HG02678 (cell line): Measurements from ENCODE around the gene ZNF853.

Experiments
- ATAC-seq: cut with Tn5 transposase; IDR thresholded peaks from one replicate; pipeline ENCODE4 v1.9.1; 2021; ENCODE audit warnings: mild to moderate bottlenecking, moderate library complexity; ENCODE audit not compliant: unreplicated experiment

ZNF853 gene

DNA sequence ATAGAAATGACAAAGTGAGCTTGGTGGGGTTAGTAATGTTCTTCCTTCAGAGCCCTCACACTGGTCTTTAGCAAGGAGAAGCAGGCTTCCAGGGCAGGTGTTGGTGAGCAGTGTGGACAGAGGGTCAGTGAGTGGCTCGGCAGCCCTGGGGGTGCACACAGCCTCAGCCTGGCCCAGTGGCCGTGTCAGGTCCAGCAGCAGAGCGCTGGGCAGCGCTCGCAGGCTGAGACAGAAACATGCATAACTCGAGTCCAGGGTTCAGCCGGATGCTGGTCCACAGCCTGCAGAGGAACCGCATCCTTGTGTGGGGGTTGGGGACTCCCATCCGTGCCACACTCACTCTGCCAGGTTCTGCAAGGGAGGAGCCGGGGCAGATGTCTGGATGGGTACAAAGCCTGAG lies 11.0 kb upstream of the ZNF853 start:
- ATAC-seq, result no peak

DNA sequence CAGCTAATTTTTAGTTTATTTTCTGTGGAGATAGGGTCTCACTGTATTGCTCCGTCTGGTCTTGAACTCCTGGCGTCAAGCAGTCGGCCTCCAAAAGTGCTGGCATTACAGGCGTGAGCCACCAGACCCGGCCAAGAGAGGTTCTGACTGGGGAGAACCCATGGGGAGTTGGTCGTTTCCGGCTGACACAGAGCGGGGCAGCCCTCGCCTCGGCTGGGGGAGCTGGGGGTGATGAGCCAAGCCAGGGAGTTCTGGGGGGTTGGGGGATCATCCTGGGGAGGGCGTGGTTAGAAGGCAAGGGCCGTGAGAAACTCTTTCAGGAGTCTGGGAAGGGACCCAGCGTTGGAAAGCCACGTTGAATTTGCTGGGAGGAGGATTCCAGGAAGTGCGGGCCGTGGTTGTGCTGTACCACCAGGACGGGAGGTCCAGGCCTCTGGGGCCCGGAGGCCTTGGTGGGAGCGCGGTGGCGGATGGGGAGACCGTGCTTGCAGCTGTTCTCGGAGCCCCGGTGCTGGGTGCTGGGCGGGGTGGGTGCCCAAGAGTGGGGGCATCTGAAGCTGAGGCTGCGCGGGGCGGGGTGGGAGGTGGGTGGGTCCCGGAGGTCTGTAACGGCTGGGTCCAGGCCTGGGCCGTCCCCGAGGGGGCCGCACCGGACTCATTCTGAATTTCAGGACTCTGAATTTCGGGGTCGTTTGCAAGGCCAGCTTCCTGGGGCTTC lies 8.4 kb upstream of the ZNF853 start:
- ATAC-seq, result no peak

- no peak for ATAC-seq
Observed at GRCh38 chr7:6607651-6608051, 7.8 kb upstream of the ZNF853 start.

- no peak for ATAC-seq
Observed at GRCh38 chr7:6608081-6608480, 7.3 kb upstream of the ZNF853 start.

DNA sequence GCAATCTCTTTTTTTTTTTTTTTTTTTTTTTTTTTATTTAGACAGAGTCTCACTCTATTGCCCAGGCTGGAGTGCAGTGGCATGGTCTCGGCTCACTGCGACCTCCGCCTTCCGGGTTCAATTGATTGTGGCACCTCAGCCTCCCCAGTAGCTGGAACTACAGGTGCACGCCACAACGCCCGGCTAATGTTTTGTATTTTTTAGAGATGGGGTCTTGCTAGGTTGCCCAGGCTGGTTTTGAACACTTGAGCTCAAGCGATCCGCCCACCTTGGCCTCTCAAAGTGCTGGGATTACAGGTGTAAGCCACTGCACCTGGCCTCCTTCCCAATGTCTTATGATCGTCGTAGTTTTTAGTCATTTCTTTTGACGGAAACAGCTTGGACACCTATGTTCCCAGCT lies 6.6 kb upstream of the ZNF853 start:
- ATAC-seq, result no peak

DNA sequence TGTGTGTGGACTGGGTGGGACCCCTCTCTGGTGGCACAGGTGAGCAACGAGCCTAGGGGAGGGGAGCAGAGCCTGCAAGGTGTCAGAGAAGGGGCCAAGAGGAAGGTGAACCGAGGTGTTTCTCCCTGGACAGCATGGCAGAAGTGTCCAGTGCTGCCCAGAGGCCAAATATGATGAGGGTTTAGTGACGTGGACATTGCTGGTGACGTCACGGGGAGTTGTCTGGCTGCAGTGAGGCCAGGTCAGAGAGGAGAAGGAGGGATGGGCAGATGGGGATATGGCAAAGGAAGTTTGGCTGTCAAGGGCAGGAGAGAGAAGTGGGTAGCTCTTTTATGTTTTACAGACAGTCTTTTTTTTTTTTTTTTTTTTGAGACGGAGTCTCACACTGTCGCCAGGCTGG lies 2.6 kb upstream of the ZNF853 start:
- no peak for ATAC-seq

DNA sequence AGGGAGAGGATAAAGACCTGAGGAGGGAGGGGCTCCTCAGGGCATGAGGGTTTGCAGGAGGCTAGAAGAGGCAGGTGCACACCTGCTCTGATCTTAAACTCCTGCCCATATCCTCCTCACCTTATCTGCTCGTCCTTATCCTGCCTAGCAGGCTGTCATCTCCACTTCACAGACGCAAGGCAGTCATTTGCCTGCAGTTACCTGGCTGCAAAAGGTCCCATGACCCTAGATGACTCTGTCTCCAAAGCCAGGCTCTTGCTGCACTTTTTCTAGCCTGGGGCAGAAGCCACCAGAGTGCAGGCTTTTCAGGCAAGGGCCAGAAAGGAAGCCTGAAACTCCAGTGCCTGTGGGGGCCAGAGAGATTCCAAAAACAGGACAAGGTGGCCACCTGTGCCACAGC lies 1.7 kb upstream of the ZNF853 start:
- ATAC-seq, result no peak

DNA sequence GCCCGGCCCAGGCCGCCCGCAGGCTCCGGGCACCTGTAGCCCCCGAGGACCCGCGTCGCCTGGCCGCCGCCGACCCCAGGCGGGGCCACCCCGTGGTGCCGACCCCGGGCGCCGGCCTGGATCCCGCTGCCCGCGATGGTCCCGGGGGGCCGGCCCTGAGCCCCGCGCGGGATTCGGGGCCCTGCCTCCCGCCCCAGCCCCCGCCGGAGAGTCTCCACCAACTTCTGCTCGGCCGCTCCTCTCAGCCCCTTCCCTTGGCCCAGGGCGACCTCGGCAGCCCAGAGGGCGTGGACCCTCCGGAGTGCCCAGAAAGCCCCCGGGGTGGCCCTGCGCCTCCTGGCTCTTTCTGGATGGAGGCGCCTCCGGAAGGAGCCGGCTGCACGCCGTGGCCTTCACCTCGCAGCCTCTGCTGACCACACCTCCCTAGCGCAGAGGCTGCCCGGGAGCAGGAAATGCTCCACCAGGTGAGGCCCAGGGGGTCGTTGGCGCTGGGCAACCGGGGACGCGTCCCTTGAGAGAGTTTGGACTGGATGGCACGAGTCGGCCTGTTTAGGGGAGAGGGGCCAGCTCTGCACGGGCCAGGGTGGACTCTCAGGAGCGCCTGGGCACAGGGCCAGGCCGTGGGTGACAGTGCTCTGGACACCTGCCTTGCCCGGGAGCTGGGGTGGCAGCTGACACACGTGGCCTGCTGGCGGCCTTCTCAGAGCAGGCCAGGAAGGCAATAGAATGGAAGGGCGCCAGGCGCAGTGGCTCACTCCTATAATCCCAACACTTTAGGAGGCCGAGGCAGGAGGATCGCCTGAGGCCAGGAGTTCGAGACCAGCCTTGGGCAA lies 529 bp downstream of the ZNF853 start:
- no peak for ATAC-seq

- ATAC-seq, result no peak
Observed at GRCh38 chr7:6616854-6617643, 1.6 kb downstream of the ZNF853 start.

- no peak for ATAC-seq
Observed at GRCh38 chr7:6618621-6619020, 3.2 kb downstream of the ZNF853 start.

GRCh38 chr7:6619961-6620360 lies 4.6 kb downstream of the ZNF853 start:
- no peak for ATAC-seq

GRCh38 chr7:6621195-6622133 lies 6.1 kb downstream of the ZNF853 start:
- no peak for ATAC-seq

DNA sequence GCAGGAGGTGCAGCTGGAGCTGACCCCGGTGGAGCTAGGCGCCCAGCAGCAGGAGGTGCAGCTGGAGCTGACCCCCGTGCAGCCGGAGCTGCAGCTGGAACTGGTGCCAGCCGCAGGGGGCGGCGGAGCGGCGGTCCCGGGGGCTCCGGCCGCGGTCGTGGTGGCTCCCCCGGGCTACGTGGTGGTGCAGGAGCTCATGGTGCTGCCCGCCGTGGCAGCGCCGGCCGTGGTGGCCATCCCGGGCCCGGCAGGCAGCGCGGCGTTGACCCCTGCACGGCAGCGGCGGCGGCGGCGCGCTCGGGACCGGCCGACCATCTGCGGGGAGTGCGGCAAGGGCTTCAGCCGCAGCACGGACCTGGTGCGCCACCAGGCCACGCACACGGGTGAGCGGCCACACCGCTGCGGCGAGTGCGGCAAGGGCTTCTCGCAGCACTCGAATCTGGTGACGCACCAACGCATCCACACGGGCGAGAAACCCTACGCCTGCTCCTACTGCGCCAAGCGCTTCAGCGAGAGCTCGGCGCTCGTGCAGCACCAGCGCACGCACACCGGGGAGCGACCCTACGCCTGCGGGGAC lies 6.8 kb downstream of the ZNF853 start:
- no peak for ATAC-seq

- peak; percentile 49 for ATAC-seq
Observed at GRCh38 chr7:6623589-6624245, 8.3 kb downstream of the ZNF853 start.

DNA sequence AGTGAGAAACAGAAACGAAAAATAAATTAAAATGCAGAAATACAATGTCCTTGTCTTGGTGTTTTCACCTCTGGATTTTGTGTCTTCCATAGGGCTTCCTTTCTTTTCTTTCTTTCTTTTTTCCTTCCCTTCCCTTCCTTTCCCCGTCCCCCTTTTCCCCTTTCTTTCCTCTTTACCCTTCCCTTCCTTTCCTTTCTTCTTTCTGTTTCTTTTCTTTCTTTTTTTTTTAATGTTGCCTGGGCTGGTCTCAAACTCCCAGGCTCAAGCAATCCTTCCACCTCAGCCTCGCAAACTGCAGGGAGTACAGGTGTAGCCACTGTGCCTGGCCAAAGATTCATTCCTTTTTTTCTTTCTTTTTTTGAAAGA lies 8.8 kb downstream of the ZNF853 start:
- no peak for ATAC-seq

DNA sequence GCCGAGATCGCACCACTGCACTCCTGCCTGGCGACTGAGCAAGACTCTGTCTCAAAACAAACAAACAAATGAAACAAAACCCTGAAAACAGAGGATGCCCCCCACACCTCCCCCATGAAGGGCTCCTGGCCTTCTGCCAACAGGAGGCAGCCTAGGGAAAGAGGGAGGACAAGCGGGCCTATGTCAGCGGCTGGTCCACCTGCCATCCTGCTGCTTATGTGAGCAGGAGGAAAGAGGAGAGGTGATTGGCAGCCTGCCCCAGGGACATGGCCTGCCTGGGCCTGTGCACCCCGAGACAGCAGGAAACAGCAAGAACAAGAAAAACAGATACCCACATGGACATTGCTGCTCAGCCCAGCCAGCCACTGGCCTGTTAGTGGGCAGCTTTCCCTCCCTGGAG lies 12.6 kb downstream of the ZNF853 start:
- ATAC-seq, result no peak

DNA sequence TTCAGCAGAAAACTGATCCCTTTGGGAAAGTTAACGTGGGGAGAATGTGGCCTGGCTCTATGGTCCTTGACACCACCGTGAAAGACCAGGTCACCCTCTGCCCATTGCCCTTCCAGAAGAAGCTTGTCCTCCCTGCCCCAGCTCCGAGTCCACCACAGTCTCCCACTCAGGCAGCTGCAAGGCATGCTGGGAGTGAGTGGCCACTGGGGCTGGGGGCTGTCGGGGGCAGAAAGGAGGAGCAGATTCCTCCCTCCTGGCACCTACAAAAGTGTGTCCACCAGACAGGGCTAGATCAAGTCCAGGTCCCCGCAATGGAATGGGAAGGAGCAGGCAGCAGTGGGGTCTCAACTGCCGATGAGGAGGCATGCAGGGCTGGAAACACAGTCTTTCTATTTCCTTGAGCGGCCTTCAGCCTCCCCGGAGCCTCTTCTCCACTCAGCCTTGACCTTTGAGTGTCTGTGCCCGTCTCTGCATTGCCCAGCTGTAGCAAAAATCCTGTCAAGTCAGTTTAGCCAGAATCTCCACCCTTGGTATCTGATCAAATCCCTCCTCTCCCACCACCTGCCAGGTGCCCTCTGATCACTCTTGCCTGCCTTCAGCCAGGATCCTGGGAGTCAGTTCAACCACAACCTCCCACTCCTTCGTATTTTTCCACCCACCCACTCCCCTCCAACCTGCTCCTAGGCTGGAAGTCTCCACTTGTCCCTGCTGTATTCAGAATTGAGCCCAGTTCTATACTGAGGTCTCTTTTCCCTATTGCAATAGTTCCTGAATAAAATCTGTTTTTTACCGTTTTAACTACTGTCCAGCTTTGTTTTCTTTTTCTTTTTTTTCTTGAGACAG lies 14.8 kb downstream of the ZNF853 start:
- ATAC-seq, result no peak

DNA sequence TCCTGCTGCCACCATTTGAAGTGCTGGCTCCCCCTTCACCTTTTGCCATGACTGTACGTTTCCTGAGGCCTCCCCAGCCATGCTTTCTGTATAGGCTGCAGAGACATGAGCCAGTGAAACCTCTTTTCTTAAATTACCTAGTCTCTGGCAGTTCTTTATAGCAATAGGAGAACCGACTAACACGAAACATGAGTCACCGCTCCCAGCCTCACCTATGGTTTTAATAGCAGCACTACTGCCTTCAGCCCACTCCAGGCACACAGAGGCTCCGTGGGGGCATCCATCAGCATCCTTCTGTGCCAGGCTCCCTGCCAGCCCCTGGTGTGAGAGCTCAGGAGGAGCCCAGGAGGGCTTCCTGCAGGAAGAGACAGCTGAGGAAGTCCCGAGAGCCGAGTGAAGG lies 16.2 kb downstream of the ZNF853 start:
- ATAC-seq, result no peak

- no peak for ATAC-seq
Observed at GRCh38 chr7:6634021-6634420, 18.6 kb downstream of the ZNF853 start.
